Fibroblast of skin of right quadriceps (primary cell): Measurements from ENCODE around the gene HOXC4.

Experiments used
- DNase-seq: peaks from one replicate; pipeline ENCODE4 v3.0.0-alpha.2; 2013

The HOXC4 gene

GRCh38 chr12:54029529-54030441 is 23.9 kb upstream of the HOXC4 start:
- DNase-seq: no peak

GRCh38 chr12:54030442-54030801 is 23.2 kb upstream of the HOXC4 start:
- no peak for DNase-seq

- DNase-seq: peak; percentile 86
Measured at GRCh38 chr12:54030889-54031471, 22.7 kb upstream of the HOXC4 start.

- DNase-seq: no peak
Measured at GRCh38 chr12:54031480-54031879, 22.2 kb upstream of the HOXC4 start.

- DNase-seq: no peak
Measured at GRCh38 chr12:54032086-54032619, 21.5 kb upstream of the HOXC4 start.

- DNase-seq: peak; percentile 91
Measured at GRCh38 chr12:54032627-54033100, 21.0 kb upstream of the HOXC4 start, which contains the start of gene HOXC5. HOXC5 (plus strand) TSS chr12:54033050; CDS start chr12:54033123, 73 bp downstream.

- peak; percentile 78 for DNase-seq
Measured at GRCh38 chr12:54033106-54033979, 20.3 kb upstream of the HOXC4 start.

GRCh38 chr12:54033980-54034784 is 19.5 kb upstream of the HOXC4 start:
- peak; percentile 68 for DNase-seq

- no peak for DNase-seq
Measured at GRCh38 chr12:54034785-54035310, 18.8 kb upstream of the HOXC4 start.

GRCh38 chr12:54035568-54036264 is 17.9 kb upstream of the HOXC4 start:
- DNase-seq: no peak

GRCh38 chr12:54036620-54037359 is 16.8 kb upstream of the HOXC4 start:
- no peak for DNase-seq

- no peak for DNase-seq
Measured at GRCh38 chr12:54037360-54038283, 16.0 kb upstream of the HOXC4 start.

GRCh38 chr12:54038284-54038870 is 15.3 kb upstream of the HOXC4 start:
- no peak for DNase-seq

GRCh38 chr12:54038871-54039414 is 14.7 kb upstream of the HOXC4 start:
- no peak for DNase-seq

GRCh38 chr12:54039417-54040147 is 14.1 kb upstream of the HOXC4 start:
- no peak for DNase-seq

- DNase-seq: no peak
Measured at GRCh38 chr12:54040148-54040494, 13.5 kb upstream of the HOXC4 start.

GRCh38 chr12:54040648-54041047 is 13.0 kb upstream of the HOXC4 start:
- no peak for DNase-seq
